GM23338 (cell line): ENCODE measurements around the gene CCNF. TPM values are rescaled to one million over a fixed set of nuclear protein-coding genes. Genes with fewer than 3 reads are reported as not detected.

ENCODE experiments used
- ATAC-seq: fragments of 200-7000 bp; cut with Tn5 transposase; 3 replicates; pipeline ENCODE4 v1.9.1; 2020
- DNase-seq: peaks from one replicate; pipeline ENCODE4 v3.0.0-alpha.2; 2015; ENCODE audit warnings: low spot score
- H2AFZ ChIP-seq: fragments of 200-600 bp; sonication (generic); 2 replicates; pipeline ENCODE4 v1.8.0; 2016; ENCODE audit warnings: antibody characterized with exemption, mild to moderate bottlenecking, moderate library complexity
- H3F3A ChIP-seq: fragments of 200-600 bp; sonication (generic); replicated peaks from 2 replicates; pipeline ENCODE4 v1.8.0; 2017; ENCODE audit warnings: antibody characterized with exemption, mixed run types, low read depth
- H3K27ac ChIP-seq: fragments of 200-600 bp; sonication (generic); 2 replicates; pipeline ENCODE4 v1.6.1; 2016; ENCODE audit warnings: low read depth
- H3K27me3 ChIP-seq: fragments of 200-600 bp; sonication (generic); 2 replicates; pipeline ENCODE4 v1.8.0; 2016; ENCODE audit warnings: mild to moderate bottlenecking, mixed run types, moderate library complexity; ENCODE audit not compliant: insufficient read depth
- H3K36me3 ChIP-seq: fragments of 200-600 bp; sonication (generic); 2 replicates; pipeline ENCODE4 v1.8.0; 2016; ENCODE audit warnings: mild to moderate bottlenecking; ENCODE audit not compliant: insufficient read depth
- H3K4me1 ChIP-seq: fragments of 200-600 bp; sonication (generic); 2 replicates; pipeline ENCODE4 v1.8.0; 2016; ENCODE audit warnings: mild to moderate bottlenecking, moderate library complexity; ENCODE audit not compliant: insufficient read depth
- H3K4me2 ChIP-seq: fragments of 200-600 bp; sonication (generic); 2 replicates; pipeline ENCODE4 v1.7.1; 2017; ENCODE audit warnings: mixed run types
- H3K4me3 ChIP-seq: fragments of 200-600 bp; sonication (generic); 2 replicates; pipeline ENCODE4 v1.6.1; 2016; ENCODE audit warnings: mixed run types
- H3K79me2 ChIP-seq: fragments of 200-600 bp; sonication (generic); replicated peaks from 2 replicates; pipeline ENCODE4 v1.8.0; 2017; ENCODE audit warnings: mild to moderate bottlenecking; ENCODE audit not compliant: insufficient read depth
- H3K9me2 ChIP-seq: fragments of 200-600 bp; sonication (generic); 2 replicates; pipeline ENCODE4 v1.8.0; 2017; ENCODE audit not compliant: insufficient read depth
- H4K20me1 ChIP-seq: fragments of 200-600 bp; sonication (generic); replicated peaks from 2 replicates; pipeline ENCODE4 v1.8.0; 2017; ENCODE audit warnings: mild to moderate bottlenecking; ENCODE audit not compliant: insufficient read depth
- H3K27ac Mint-ChIP-seq: 2 replicates; pipeline ENCODE4 v1.8.0; 2020; ENCODE audit warnings: inconsistent platforms, mild to moderate bottlenecking, moderate library complexity, mixed read lengths
- H3K27me3 Mint-ChIP-seq: 3 replicates; pipeline ENCODE4 v1.8.0; 2022; ENCODE audit warnings: low read depth, mild to moderate bottlenecking, moderate library complexity, mixed read lengths, inconsistent platforms; ENCODE audit not compliant: insufficient read depth, poor library complexity
- H3K36me3 Mint-ChIP-seq: 3 replicates; pipeline ENCODE4 v1.8.0; 2021; ENCODE audit warnings: low read depth, mild to moderate bottlenecking, inconsistent platforms, moderate library complexity, mixed read lengths
- H3K4me1 Mint-ChIP-seq: 3 replicates; pipeline ENCODE4 v1.8.0; 2020; ENCODE audit warnings: mild to moderate bottlenecking, inconsistent platforms, mixed read lengths
- H3K4me3 Mint-ChIP-seq: 3 replicates; pipeline ENCODE4 v1.8.0; 2021; ENCODE audit warnings: moderate library complexity, mild to moderate bottlenecking, inconsistent platforms, mixed read lengths
- H3K9me3 Mint-ChIP-seq: 3 replicates; pipeline ENCODE4 v1.8.0; 2020; ENCODE audit warnings: moderate library complexity, mild to moderate bottlenecking, inconsistent platforms, mixed read lengths
- CTCF ChIP-seq, 2 experiments: fragments of 200-600 bp in 1 of 2; sonication (generic) in 1 of 2; conservative IDR thresholded peaks; 2 replicates each; pipeline versions ENCODE4 v1.5.1 to v1.6.1; 2016 to 2017; ENCODE audit warnings: antibody characterized with exemption in 2 of 2, low read depth in 2 of 2, mild to moderate bottlenecking in 2 of 2, moderate library complexity in 1 of 2
- EZH2 ChIP-seq: fragments of 200-600 bp; sonication (generic); IDR thresholded peaks from one replicate; pipeline ENCODE4 v1.8.0; 2017; ENCODE audit warnings: antibody characterized with exemption, mild to moderate bottlenecking, low read depth; ENCODE audit not compliant: unreplicated experiment
- EZH2phosphoT487 ChIP-seq: fragments of 200-600 bp; sonication (generic); IDR thresholded peaks from one replicate; pipeline ENCODE4 v1.8.1; 2018; ENCODE audit warnings: antibody characterized with exemption; ENCODE audit not compliant: unreplicated experiment
- NANOG ChIP-seq: IDR thresholded peaks from 2 replicates; pipeline ENCODE4 v1.6.1; 2016; ENCODE audit warnings: antibody characterized with exemption, borderline replicate concordance
- POLR2AphosphoS5 ChIP-seq: IDR thresholded peaks from 2 replicates; pipeline ENCODE4 v1.6.1; 2016; ENCODE audit warnings: antibody characterized with exemption, low read depth
- ZNF462 ChIP-seq: fragments of 250-450 bp; sonication (Bioruptor Pico); IDR thresholded peaks from 2 replicates; pipeline ENCODE4 v1.5.0; 2020; ENCODE audit warnings: mild to moderate bottlenecking, moderate library complexity
- polyA plus RNA-seq: library from polyadenylated mRNA; unstranded; fragments of >200 nt; fragmentation: Nextera tagmentation; extraction: Ambion mirVana; gene quantifications from 2 replicates; pipeline ENCODE4 v1.2.1, GENCODE V29; 2016
- total RNA-seq: library from RNA; depleted of rRNA; stranded (reverse); fragments of >200 nt; shearing (Covaris generic); gene quantifications from 2 replicates; pipeline ENCODE4 v1.2.3, GENCODE V29; 2014
- TF ChIP-seq, protein P1 (sequence below): IDR thresholded peaks from 2 replicates; pipeline ENCODE4 v1.6.1; 2016; ENCODE audit warnings: antibody characterized with exemption

Gene CCNF
- total and polyA plus RNA-seq, 2 experiments from 2014 or later: 21.2 to 54.2 TPM

- no peak for TF ChIP-seq ZNF462 (CRISPR knock-in tag)
These were observed 65.8 kb downstream of the CCNF start (continued) for GRCh38 chr16:2495041-2495440.

GRCh38 chr16:2496223-2497115, 67.2 kb downstream of the CCNF start:
- Histone ChIP-seq H2AFZ (no peak overlapping the region), H3K27ac (no peak overlapping the region), H3K4me3 (no peak overlapping the region), H3K9me2 (no peaks in the 10 kb centered on the region), H3K27me3 (no peaks in the 10 kb centered on the region), H3K36me3 (no peaks in the 10 kb centered on the region), H3K79me2 (no peaks in the 10 kb centered on the region), H3F3A (no peaks in the 10 kb centered on the region), H4K20me1 (no peaks in the 10 kb centered on the region; the same call in 1 of the 2 replicates), H3K4me1 (peaks cover under 1% of the 10 kb centered on the region; the same call in 1 of the 2 replicates), H3K4me2 (no peak overlapping the region)
- peaks cover 2% of the 10 kb centered on the region for H3K27me3 Mint-ChIP-seq
- no peak overlapping the region for H3K27ac Mint-ChIP-seq
- no peaks in the 10 kb centered on the region for H3K9me3 Mint-ChIP-seq
- no peak for DNase-seq
- no peak for TF ChIP-seq CTCF (conservative IDR thresholded peaks at IDR 0.05; ENCODE audit: low read depth in 2 of 2)
- TF ChIP-seq, protein P1, sequence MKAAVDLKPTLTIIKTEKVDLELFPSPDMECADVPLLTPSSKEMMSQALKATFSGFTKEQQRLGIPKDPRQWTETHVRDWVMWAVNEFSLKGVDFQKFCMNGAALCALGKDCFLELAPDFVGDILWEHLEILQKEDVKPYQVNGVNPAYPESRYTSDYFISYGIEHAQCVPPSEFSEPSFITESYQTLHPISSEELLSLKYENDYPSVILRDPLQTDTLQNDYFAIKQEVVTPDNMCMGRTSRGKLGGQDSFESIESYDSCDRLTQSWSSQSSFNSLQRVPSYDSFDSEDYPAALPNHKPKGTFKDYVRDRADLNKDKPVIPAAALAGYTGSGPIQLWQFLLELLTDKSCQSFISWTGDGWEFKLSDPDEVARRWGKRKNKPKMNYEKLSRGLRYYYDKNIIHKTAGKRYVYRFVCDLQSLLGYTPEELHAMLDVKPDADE: no peak
- no peak for TF ChIP-seq NANOG
- no peak for TF ChIP-seq POLR2AphosphoS5
- TF ChIP-seq EZH2: no peak
- TF ChIP-seq EZH2phosphoT487: no peak
- H3K4me1 Mint-ChIP-seq: no peaks in the 10 kb centered on the region; the same call in 2 of the 3 replicates
- ATAC-seq: no peak
- no peak overlapping the region for H3K4me3 Mint-ChIP-seq
- peaks cover 8% of the 10 kb centered on the region; the same call in 2 of the 3 replicates for H3K36me3 Mint-ChIP-seq
